SKM-1 (cell line): ENCODE measurements around the gene CNTN6.

ENCODE experiments used
- DNase-seq: peaks from one replicate; lab custom pipeline; 2025; ENCODE audit not compliant: unreplicated experiment; lab: John Stamatoyannopoulos, UW

CNTN6 gene

DNA sequence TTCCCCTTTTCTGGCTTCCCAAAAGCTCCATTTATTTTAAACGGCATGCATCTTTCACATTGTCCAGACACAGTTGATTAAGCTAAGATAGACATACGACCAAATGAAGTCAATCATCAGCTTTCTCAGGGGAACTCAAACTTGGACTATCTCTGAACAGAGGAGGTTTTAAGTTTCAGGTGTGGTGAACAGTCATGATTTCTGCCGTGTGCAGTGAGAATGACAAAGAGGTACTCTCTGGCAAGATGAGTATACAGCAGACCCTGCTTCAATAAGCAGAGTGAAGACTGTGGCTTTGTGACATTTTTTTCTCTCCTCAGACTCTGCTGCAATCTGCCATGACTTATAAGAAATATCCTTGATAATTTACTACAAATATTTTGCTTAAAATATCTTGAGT lies 307.7 kb downstream of the CNTN6 start:
- no peak for DNase-seq

DNA sequence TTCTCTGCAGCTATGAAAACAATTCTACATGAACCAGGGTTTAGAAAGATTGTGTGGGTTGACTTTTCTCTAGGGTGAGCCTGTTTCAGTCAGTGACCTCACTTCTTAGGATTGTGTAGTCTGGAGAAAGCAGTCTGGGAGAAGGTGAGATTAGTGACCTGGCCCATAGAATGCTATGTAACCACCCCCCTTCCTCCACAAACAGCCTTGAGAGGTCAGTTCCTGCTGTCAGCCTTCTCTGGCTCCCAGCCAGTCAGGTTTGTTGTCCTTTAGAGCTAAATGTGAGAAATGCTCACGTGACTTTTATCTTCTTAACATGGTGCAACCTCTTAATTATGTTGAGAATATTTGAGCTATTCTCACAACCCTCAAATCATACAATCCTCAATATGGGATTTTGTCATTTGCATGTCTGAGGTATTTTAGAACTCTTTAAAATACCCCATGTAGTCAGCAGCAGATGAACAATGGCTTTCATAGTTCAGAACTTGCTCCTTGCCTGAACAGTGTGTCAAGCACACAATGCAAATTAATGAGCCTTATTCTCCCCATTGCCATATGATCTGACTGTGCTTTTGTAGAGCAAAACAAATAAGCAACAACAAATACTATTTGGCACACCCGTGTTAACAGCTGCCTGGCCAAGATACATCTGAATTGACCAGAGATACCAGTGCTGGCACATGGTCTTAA lies 311.6 kb downstream of the CNTN6 start:
- no peak for DNase-seq

DNA sequence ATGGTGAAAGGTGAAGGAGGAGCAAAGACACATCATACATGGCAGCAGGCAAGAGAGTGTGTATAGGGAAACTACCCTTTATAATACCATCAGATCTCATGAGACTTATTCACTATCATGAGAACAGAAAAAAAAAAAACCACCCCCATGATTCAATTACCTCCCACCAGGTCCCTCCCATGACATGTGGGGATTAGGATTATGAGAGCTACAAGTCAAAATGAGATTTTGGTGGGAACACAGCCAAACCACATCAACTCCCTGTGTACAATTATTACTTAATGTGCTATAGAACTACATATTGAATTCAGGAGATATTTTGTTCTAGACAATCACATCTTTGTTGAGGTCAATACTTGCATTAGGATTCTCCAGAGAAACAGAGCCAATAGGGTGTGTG lies 313.4 kb downstream of the CNTN6 start:
- no peak for DNase-seq

DNA sequence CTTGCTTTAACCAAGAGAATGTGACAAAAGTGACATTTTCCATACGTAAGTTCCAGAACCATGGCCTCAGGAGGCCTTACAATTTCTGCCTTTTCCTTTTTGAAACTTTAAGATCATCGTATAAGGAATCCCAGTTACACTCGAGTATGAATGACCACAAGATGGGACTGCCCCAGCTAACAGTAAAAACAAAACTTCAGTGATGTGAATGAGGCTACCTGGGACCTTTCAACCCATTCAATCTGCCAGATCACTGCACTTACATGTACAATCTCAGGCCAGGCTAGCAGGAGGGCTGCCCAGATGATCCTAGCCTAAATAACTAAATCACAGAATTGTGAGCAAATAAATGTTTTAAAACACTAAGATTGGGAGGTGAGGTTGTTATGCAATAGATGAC lies 328.8 kb downstream of the CNTN6 start:
- no peak for DNase-seq

DNA sequence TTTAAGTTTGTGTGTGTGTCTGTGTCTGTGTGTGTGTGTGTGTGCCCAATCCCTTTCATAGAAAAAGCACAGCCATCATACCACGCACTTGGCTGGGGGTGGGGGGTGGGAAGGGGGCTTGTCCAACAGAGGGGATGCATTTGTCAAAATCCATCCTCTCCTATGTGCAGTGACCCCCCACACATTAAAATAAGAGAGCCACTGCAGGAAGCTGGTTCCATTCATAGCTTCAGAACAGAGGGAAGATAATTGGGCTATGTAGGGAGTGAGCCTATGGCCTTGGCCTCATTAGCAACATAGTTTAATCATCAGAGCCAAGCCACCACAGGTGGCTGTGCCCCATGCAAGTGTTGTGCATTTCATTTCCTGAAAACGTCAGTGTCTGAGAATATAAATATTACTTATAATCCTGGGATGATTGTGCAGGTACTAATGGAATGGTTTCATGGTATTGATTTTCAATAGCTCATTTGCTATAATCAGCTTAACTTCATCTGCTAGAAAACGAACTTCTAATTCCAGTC lies 330.8 kb downstream of the CNTN6 start:
- DNase-seq: no peak

DNA sequence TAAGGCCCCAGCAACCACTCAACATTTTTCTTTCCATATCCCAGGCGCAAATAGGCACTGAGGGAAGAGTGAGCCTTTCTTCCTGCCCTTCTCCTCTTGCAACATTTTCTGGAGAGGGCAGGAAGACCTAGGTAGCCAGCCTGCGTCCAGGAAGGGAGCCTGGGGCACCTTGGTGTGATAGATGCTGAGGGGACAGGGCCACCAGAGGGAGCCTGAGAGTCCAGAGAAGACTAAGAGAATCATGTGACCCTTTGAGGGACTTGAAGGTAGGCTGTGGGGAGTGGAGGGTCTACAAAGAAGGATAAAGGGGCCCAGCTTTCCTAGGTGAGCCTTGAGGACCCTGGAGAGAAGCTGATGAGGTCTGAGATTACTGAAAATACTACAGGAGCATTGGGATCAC lies 346.6 kb downstream of the CNTN6 start:
- no peak for DNase-seq

DNA sequence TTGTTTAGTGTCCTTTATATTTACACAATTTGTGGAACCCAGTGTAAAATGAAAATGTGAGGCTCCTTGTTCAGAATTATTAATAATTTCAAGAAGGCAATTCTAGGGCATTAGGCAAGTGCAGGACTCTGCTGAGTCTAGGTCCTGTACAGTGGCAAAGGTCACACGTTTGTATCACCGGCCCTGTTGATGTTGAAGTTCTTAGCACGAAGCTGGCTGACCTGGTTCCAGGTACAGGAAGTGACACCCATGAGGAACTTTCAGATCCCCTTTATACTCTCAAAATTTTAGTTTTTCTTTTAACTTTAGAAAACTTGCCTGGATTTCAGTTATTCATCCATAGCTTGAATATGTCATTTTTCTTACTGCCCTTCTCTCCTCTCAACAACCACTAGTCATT lies 349.4 kb downstream of the CNTN6 start:
- no peak for DNase-seq

DNA sequence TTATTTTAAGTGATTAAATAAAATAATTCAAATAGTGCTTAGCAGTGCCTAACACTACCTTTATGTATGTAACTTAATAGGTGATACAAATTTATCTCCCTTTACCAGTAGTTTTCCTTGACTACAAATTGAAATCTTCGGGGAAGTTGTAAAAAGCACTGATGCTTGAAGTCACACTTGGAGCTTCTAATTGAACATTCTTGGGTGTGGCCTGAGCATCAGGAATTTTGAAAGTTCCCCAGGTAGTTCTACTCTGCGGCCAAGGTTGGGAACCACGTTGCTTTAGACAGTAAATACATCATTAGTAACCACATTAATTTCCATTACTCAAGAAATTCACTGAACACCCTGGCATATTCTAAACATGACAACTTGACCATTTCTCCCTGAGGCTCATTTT lies 351.4 kb downstream of the CNTN6 start:
- no peak for DNase-seq

DNA sequence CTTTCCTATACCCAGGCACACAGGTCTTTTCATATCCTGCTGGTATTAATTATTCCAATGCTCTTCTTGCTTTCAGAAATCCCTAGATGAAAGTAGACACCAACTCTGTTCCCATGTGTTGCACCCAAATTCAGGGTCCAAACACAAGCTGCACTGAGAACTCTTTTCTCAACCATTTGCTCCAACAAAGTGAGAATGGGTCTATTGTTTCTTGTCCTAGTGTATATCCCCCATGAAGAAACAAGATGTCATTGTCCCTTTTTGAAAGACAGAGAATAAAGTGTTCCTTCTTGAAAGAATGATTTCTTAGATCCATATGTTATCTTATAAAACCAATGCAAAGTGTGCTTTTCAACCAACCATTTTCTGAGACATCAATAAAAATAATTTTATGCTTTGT lies 353.7 kb downstream of the CNTN6 start:
- no peak for DNase-seq

DNA sequence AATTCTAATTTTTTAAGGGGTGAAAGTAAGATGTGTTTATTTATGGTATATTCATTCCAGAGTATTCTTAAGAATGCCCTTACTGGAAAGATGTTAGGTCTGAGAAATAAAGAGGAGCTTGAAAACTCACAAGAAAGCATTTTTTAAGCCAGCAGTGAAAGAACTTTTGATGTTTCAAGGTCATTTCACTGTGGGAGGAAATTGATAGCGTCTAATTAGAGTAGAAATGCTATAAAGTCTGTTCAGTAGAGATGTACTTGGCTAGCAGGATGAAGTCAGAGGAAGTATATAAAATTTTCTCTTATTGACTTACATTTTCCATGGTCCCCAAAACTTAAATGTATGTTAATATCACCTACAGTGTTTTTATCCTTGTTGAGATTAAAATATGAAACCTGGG lies 354.6 kb downstream of the CNTN6 start:
- DNase-seq: no peak

DNA sequence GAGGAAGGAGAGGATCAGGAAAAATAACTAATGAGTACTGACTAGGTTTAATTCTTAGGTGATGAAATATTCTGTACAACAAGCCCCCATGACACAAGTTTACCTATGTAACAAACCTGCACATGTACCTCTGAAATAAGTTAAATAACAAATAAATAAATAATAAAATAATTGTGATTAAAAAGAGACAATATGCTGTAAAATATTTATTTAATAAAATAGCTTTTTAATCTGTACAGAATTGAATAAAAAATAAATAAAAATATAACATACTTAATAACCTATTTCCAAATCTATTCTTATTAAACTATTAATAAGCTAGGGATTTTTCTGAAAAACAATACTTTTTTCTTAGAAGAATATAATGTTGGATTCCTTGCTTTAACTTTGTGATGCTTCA lies 355.6 kb downstream of the CNTN6 start:
- DNase-seq: no peak
